ENCODE data around the gene CDH4.

The CDH4 gene

DNA sequence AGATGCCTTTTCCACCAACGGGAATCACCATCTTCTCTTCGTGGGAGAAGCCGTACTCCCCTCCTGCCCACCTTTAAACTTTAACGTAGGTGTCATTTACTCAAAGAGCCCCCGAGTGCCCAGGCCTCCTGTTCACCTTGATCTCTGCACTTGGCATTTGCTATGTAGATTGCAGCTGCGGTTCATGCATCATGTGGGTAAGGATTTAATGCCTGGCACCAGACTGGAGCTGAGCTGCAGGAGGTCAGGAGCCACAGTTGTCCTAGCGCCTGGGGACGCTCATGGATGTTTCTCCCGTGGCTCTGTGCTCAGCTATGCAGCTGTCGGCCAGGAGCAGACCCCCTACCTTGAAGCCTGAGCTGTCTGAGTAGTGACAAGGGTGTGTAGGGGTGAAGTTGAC lies 133.7 kb downstream of the CDH4 start:
- intact Hi-C loops (cut with micrococcal nuclease) = no loop called here
- Mint-ChIP-seq H3K4me3 (no peak overlapping the region), H3K27ac (no peak overlapping the region), H3K9me3 (peaks cover 45% of the 10 kb centered on the region), H3K27me3 (no peaks in the 10 kb centered on the region), H3K4me1 (ENCODE audit: low read depth) (no peaks in the 10 kb centered on the region), H3K36me3 (ENCODE audit: low read depth) (no peaks in the 10 kb centered on the region)

DNA sequence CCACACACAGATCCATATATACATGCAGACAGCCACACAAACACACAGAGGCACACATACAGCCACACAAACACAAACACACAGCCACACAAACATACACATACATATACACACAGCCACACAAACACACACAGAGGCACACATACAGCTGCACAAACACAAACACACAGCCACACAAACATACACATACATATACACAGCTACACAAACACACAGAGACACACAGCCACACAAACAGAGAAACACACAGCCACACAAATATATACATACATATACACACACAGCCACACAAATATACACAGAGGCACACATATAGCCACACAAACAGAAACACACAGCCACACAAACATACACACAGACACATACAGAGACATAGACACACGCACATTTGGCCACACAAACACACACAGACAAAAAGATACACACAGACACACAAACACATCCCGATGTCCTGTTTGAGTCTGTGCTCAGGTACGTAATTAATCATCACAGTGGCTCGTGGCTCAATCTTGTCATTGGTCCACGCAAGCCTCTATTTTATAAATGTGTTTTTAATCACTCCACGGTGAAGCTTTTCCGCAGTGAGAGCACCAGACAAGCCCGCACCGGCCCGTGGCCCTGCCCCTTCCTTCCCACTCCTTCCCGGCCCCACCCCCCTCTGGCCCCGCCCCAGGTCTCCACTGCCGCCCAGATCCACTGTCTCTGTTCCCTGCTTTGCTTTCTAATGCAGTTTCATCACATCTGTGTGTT lies 135.3 kb downstream of the CDH4 start:
- Mint-ChIP-seq H3K9me3 (peaks cover 49% of the 10 kb centered on the region), H3K27me3 (no peaks in the 10 kb centered on the region), H3K4me3 (no peak overlapping the region), H3K27ac (no peak overlapping the region), H3K36me3 (ENCODE audit: low read depth) (no peaks in the 10 kb centered on the region), H3K4me1 (ENCODE audit: low read depth) (no peaks in the 10 kb centered on the region)
- intact Hi-C loops (cut with micrococcal nuclease) = no loop called here

DNA sequence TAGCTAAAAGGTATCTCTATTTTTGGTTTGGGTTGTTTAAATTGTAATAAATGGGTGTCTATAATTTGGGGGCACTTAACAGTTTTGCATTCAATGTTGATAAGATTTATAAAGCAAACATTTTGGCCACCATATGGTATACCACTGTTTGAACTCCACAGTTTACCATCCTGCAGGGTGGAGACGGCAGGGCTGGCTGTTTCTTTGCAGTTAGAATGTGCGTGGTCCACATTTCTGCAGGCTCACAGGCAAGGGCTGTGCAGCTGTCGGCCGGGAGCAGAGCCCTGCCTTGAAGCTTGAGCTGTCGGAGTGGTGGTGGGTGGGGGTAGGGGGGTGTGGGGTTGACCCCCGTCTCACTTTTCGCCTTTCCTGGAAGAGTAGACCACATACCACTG lies 135.9 kb downstream of the CDH4 start:
- Mint-ChIP-seq H3K27ac (no peak overlapping the region), H3K4me1 (ENCODE audit: low read depth) (no peaks in the 10 kb centered on the region), H3K4me3 (no peak overlapping the region), H3K36me3 (ENCODE audit: low read depth) (no peaks in the 10 kb centered on the region), H3K27me3 (no peaks in the 10 kb centered on the region), H3K9me3 (peaks cover 44% of the 10 kb centered on the region)
- intact Hi-C loops (cut with micrococcal nuclease) = no loop called here

DNA sequence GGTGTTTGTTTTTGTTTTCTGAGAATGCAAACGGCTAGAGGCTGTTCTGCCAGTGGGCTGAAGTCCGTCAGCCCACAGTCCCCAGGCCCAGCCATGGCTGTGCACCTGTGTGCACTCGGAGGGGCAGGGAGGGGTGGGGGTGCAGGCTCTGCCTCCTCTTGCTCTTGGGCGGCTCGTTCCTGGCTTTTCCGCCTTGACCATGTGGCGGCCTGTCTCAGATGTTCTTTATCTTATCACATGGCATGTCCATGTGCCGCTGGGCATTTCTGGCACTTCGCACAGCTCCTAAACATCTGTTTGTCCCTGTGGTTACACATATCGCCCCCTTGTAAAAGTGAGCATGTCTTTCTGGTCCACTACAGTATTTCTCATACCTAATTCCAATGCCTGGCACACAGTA lies 137.0 kb downstream of the CDH4 start:
- H3K36me3 Mint-ChIP-seq (ENCODE audit: low read depth) = no peaks in the 10 kb centered on the region
- H3K27ac Mint-ChIP-seq = no peak overlapping the region
- H3K27me3 Mint-ChIP-seq = no peaks in the 10 kb centered on the region
- intact Hi-C loops (cut with micrococcal nuclease) = no loop called here
- peaks cover 44% of the 10 kb centered on the region for H3K9me3 Mint-ChIP-seq
- H3K4me3 Mint-ChIP-seq = no peak overlapping the region
- H3K4me1 Mint-ChIP-seq (ENCODE audit: low read depth) = no peaks in the 10 kb centered on the region

DNA sequence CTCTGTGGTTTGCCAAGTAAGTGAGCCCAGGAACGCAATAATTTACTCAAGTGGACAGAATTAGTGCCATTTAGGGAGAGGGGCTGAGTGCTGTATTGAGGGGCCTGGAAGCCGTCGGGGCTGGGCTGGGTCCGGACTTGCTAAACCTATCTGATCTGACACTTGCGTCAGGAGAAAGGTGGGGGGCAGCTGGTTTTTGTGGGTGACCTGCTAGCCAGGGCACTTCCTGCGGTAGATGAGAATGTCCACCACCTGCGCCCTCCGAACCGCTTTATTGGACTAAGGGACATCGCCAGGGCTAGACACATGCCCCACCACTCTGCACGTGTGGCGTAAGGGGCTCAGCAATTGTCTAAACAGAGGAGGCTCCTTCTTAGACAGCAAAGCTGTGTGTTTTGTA lies 139.1 kb downstream of the CDH4 start:
- Mint-ChIP-seq H3K27me3 (no peaks in the 10 kb centered on the region), H3K4me3 (no peak overlapping the region), H3K27ac (no peak overlapping the region), H3K9me3 (peaks cover 34% of the 10 kb centered on the region), H3K4me1 (ENCODE audit: low read depth) (no peaks in the 10 kb centered on the region), H3K36me3 (ENCODE audit: low read depth) (no peaks in the 10 kb centered on the region)
- intact Hi-C loops (cut with micrococcal nuclease) = no loop called here

- Mint-ChIP-seq H3K9me3 (peaks cover 28% of the 10 kb centered on the region), H3K4me1 (ENCODE audit: low read depth) (no peaks in the 10 kb centered on the region), H3K4me3 (no peak overlapping the region), H3K36me3 (ENCODE audit: low read depth) (no peaks in the 10 kb centered on the region), H3K27ac (no peak overlapping the region), H3K27me3 (no peaks in the 10 kb centered on the region)
- intact Hi-C loops (cut with micrococcal nuclease) = no loop called here
Measured at GRCh38 chr20:61391812-61392520, 139.9 kb downstream of the CDH4 start.

DNA sequence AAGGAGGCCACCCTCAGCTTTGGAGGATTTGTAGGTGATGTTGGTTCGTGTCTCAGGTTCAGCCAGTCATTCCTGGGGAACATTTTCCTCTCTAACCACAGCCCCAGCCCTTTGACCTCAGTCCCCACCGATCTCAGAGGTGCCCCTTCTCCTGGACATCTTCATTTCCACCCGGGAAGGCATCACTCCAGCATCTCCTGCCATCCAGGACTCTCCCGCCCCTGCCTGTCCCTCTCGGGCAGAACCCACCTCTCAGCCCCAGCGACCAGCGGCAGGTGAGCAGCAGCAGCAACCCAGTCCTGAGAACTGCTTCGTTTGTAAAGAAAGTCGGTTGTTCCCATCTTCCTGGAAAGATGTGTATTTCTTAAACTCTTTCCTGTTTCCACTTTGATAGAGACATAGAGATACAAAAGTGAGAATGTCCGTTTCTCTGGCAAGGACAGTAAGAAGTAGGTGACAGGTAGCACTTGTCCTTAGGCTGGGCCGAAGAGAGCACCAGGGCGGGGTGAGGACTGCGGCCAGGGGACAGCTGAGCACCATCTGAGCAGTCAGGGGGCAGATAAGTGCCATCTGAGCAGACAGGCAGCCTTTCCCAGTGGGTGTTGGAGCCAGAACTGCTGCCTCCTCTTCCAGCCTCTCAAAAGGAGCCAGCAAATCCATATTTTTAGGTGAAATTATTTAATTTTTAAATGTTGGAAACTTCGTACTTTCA lies 142.2 kb downstream of the CDH4 start:
- H3K4me3 Mint-ChIP-seq = no peak overlapping the region
- H3K36me3 Mint-ChIP-seq (ENCODE audit: low read depth) = no peaks in the 10 kb centered on the region
- H3K4me1 Mint-ChIP-seq (ENCODE audit: low read depth) = no peaks in the 10 kb centered on the region
- peaks cover 36% of the 10 kb centered on the region for H3K9me3 Mint-ChIP-seq
- H3K27ac Mint-ChIP-seq = no peak overlapping the region
- intact Hi-C loops (cut with micrococcal nuclease) = no loop called here
- no peaks in the 10 kb centered on the region for H3K27me3 Mint-ChIP-seq

GRCh38 chr20:61396262-61396848 lies 144.3 kb downstream of the CDH4 start:
- H3K36me3 Mint-ChIP-seq (ENCODE audit: low read depth) = no peaks in the 10 kb centered on the region
- no peaks in the 10 kb centered on the region for H3K4me1 Mint-ChIP-seq (ENCODE audit: low read depth)
- no peaks in the 10 kb centered on the region for H3K27me3 Mint-ChIP-seq
- intact Hi-C loops (cut with micrococcal nuclease) = no loop called here
- H3K27ac Mint-ChIP-seq = no peak overlapping the region
- H3K4me3 Mint-ChIP-seq = no peak overlapping the region
- peaks cover 34% of the 10 kb centered on the region for H3K9me3 Mint-ChIP-seq

DNA sequence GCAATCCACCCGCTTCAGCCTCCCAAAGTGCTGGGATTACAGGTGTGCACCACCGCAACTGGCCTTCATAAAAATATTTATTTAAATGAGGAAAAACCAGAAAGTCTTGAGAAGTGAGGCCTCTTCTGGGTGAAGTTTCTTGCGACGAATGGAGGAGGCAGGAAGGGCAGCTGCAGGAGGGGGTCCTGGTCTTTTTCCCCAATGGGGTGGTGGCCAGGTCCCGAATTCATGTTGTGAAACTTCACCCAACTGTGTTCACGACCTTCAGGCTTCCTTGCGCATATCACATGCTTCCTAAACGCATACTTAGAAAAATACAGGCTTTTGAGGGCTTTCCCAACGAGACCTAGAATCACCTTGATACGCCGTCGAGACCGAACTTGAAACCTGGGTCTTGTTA lies 145.1 kb downstream of the CDH4 start:
- H3K4me3 Mint-ChIP-seq = no peak overlapping the region
- peaks cover 32% of the 10 kb centered on the region for H3K9me3 Mint-ChIP-seq
- H3K36me3 Mint-ChIP-seq (ENCODE audit: low read depth) = no peaks in the 10 kb centered on the region
- intact Hi-C loops (cut with micrococcal nuclease) = no loop called here
- H3K27ac Mint-ChIP-seq = no peak overlapping the region
- H3K27me3 Mint-ChIP-seq = no peaks in the 10 kb centered on the region
- no peaks in the 10 kb centered on the region for H3K4me1 Mint-ChIP-seq (ENCODE audit: low read depth)

- no peaks in the 10 kb centered on the region for H3K27me3 Mint-ChIP-seq
- no peak overlapping the region for H3K27ac Mint-ChIP-seq
- H3K4me3 Mint-ChIP-seq = no peak overlapping the region
- no peaks in the 10 kb centered on the region for H3K4me1 Mint-ChIP-seq (ENCODE audit: low read depth)
- no peaks in the 10 kb centered on the region for H3K36me3 Mint-ChIP-seq (ENCODE audit: low read depth)
- peaks cover 32% of the 10 kb centered on the region for H3K9me3 Mint-ChIP-seq
- intact Hi-C loops (cut with micrococcal nuclease) = no loop called here
Measured at GRCh38 chr20:61397790-61398189, 145.7 kb downstream of the CDH4 start.

DNA sequence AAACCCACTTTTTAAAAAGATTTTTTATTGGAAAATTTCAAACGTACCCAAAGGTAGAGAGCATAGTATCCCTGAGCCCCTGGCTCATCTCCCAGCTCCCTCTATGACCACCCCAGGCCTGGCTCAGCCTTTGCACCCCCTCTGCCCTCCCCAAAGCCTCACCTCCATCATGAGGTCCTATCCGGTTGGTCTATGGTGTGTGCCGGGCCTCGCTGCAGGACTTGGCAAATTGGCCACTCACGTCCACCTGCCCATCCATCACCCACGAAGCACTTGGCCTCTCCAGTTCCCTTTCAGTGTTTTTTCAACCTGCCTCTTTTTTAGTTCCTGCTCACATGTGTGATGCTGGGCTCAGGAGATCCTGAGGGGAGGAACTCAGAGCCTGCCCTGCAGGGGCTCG lies 147.4 kb downstream of the CDH4 start:
- intact Hi-C loops (cut with micrococcal nuclease) = no loop called here
- H3K36me3 Mint-ChIP-seq (ENCODE audit: low read depth) = no peaks in the 10 kb centered on the region
- no peaks in the 10 kb centered on the region for H3K27me3 Mint-ChIP-seq
- H3K27ac Mint-ChIP-seq = no peak overlapping the region
- H3K4me3 Mint-ChIP-seq = no peak overlapping the region
- H3K9me3 Mint-ChIP-seq = peaks cover 32% of the 10 kb centered on the region
- H3K4me1 Mint-ChIP-seq (ENCODE audit: low read depth) = no peaks in the 10 kb centered on the region

GRCh38 chr20:61400499-61400898 lies 148.4 kb downstream of the CDH4 start:
- H3K36me3 Mint-ChIP-seq (ENCODE audit: low read depth) = no peaks in the 10 kb centered on the region
- no peak overlapping the region for H3K4me3 Mint-ChIP-seq
- H3K27ac Mint-ChIP-seq = no peak overlapping the region
- H3K27me3 Mint-ChIP-seq = no peaks in the 10 kb centered on the region
- H3K9me3 Mint-ChIP-seq = peaks cover 32% of the 10 kb centered on the region
- intact Hi-C loops (cut with micrococcal nuclease) = no loop called here
- no peaks in the 10 kb centered on the region for H3K4me1 Mint-ChIP-seq (ENCODE audit: low read depth)

- Mint-ChIP-seq H3K27me3 (peaks cover 1% of the 10 kb centered on the region), H3K36me3 (ENCODE audit: low read depth) (no peaks in the 10 kb centered on the region), H3K4me3 (no peak overlapping the region), H3K9me3 (peaks cover 35% of the 10 kb centered on the region), H3K27ac (no peak overlapping the region), H3K4me1 (ENCODE audit: low read depth) (no peaks in the 10 kb centered on the region)
- intact Hi-C loops (cut with micrococcal nuclease) = no loop called here
Measured at GRCh38 chr20:61404303-61404702, 152.2 kb downstream of the CDH4 start.

GRCh38 chr20:61405007-61405406 lies 152.9 kb downstream of the CDH4 start:
- Mint-ChIP-seq H3K27me3 (peaks cover 1% of the 10 kb centered on the region), H3K4me1 (ENCODE audit: low read depth) (no peaks in the 10 kb centered on the region), H3K27ac (no peak overlapping the region), H3K4me3 (no peak overlapping the region), H3K36me3 (ENCODE audit: low read depth) (no peaks in the 10 kb centered on the region), H3K9me3 (peaks cover 30% of the 10 kb centered on the region)
- intact Hi-C loops (cut with micrococcal nuclease) = no loop called here

Measured in dendritic cell treated with granulocyte-macrophage colony-stimulating factor and Interleukin-4, amounts not matched to agents 40 ng/mL and 50 ng/mL, for 4 days (primary cell).